Cerebellar cortex (tissue), 1 donor: ENCODE measurements around the gene POC1A.

Source experiments
- DNase-seq: peaks from one replicate; pipeline ENCODE4 v3.0.0-alpha.2; 2015; ENCODE audit warnings: low spot score

POC1A gene

DNA sequence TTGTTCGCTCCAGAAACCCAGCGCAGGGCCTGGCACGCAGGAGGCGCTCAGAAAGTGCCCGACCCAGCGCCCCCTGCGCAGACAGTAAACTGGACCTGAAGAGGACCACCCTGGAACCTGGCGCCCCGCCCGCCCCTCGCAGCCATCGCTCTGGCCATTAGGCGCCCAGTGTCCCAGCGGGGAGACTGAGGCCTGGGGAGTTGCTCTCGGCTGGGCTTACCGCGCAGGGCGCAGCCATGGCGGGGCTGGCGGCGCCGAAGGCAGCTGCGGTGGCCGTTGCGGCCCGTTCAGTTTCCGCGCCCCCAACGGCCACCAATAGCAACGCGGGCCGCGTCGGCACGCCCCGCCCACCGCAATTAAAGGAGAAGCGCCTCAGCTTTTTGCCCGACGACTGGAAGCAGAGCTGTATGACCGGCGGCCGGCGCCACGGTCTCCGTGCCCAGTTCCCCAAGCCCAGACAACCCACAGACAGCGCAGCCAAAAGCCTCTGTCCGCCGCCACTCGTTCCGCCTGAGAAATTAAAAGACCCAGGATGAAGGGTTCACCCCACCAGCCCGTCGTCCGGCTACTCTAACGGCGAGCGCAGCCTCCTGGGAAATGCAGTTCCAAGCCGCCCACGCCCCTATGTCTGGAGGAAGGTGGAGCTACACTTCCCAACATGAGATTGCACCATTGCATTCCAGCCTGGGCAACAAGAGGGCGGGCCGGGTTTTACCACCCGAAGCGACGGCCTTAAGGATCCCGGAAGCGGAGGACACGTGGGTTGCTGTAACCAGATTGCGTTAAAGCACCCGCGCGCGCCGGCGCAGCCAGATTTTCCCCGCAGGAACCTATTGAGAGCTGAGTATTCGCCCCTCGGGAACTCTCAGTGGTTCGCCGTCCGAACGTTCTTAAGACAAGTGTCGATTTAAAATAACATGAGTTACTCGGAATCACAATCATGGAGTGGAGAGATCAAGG, at the start of gene POC1A:
Gene POC1A, minus strand, starts transcription at position 289 of the 960 bp plus-strand sequence. Its CDS starts 51 bp downstream, at position 238.
- peak; percentile 99 for DNase-seq

DNA sequence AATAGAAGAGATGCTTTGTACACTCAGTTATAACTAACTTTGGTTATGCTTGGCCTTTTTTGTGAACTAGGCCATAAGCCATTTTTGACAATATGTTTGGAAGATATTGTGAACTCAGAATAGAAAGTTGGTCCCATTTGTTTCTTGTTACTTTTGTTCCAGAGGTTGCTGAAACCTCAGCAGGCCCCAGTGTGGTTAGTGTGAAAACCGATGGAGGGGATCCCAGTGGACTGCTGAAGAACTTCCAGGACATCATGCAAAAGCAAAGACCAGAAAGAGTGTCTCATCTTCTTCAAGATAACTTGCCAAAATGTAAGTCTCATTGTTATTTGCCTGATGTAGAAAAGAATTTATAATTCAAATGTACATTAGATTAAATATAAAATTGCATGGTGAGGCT, 49.5 kb upstream of the POC1A start:
- DNase-seq: no peak

DNA sequence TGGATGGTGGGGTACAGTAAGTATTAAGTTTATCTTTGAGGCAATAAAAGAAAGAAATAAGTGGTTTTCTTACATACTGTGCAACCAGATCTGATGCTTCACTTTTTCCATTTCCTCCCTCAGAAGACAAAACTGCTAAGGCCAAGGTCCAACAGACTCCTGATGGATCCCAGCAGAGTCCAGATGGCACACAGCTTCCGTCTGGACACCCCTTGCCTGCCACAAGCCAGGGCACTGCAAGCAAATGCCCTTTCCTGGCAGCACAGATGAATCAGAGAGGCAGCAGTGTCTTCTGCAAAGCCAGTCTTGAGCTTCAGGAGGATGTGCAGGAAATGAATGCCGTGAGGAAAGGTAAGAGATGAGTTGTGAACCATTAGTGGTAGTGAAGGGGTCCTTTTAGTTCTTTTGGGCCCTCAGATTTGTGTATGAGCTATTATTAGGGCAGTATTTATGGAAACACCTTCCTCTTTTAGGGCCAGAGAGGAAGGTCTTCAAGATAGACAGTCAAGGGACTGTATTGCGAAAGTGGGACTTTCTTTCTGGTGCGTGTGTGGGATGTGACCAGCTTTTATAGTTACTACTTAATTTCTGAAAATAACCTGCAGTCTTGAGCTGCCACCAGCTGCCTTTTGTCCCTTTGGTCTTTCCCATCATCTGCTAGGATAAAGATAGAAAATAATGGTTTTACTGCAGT, 48.3 kb upstream of the POC1A start:
- peak; percentile 97 for DNase-seq

DNA sequence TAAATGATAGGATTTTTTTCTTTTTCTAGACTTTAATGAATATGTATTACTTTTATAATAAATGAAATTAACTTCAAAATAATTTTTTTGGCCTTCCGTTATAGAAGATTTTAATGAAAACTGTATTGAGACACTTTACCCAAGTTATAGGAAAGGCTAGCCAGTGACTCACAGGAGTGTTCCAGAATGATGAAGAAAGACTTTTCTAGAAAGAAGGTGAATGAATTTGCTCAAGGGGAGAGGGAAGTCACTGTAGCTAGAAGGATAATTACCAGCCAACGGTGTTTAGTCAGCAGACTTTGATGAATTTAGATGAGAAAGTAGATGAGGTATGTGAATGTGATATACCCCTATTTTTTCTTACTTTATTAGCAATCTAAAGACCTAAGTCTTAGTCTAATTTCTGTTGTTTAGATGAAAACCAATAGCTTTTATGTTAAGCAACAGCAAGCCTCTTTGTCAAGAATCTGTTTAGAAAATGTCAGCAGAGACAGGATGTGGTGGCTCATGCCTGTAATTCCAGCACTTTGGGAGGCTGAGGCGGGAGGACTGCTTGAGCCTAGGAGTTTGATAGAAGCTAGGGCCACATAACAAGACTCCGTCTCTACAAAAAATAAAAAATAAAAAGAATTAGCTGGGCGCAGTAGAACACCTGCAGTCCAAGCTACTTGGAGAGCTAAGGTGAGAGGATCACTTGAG, 46.9 kb upstream of the POC1A start:
- no peak for DNase-seq

GRCh38 chr3:52198643-52199608, 44.7 kb upstream of the POC1A start:
- DNase-seq: no peak

DNA sequence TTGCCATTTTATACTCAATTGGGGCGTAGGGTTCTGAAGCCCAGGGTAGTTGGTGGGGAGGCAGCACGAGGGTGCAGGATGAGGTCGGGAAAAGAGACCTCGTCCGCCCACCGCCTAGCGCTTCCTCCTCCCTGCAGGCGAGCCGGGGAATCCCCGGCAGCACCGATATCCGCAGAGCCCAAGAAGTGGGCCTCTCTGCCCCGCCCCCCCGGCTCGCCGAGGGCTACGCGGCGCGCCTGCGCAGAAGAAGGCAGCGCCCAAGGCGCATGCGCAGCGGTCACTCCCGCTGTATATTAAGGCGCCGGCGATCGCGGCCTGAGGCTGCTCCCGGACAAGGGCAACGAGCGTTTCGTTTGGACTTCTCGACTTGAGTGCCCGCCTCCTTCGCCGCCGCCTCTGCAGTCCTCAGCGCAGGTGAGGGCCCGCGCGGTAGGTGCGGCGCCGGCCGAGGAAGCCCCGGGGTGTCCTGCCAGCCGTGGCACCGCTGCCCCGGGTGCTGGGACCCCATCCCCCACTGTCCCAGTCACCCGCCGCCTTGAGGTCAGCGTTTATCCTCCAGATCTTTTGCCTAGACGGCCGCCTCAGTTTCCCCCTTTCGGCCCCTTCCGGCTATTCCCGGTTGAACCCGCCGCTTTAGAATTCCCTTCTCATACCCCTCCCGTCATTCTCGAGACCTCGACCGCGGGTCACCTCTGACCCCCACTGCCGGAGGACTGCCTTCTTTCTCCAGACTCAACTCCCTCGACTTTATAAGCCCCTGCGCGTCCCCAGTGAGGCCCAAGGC, 43.8 kb upstream of the POC1A start, which contains the start of gene ALAS1:
Gene ALAS1, plus strand, starts transcription at position 319 of the 784 bp plus-strand sequence. CDS start 1,082 bp downstream, outside the sequence.
- peak; percentile 85 for DNase-seq

GRCh38 chr3:52197499-52197841, 43.2 kb upstream of the POC1A start:
- no peak for DNase-seq

- DNase-seq: no peak
Observed at GRCh38 chr3:52196977-52197376, 42.8 kb upstream of the POC1A start.

GRCh38 chr3:52195823-52196331, 41.7 kb upstream of the POC1A start:
- DNase-seq: no peak

DNA sequence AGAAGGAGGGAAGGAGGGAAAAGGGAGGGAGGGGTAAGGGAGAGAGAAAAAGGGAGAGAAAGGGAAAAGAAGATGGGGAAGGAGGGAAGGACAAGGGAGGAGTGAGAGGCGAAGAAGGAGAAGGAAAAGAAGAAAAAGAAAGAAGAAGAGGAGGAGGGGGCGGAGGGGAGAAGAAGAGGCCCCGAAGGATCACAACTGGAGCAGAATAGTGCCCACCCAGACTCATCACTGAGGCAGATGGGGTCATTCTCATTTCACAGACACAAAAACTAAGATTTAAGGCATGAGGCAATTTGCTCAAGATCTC, 41.0 kb upstream of the POC1A start:
- no peak for DNase-seq

- no peak for DNase-seq
Observed at GRCh38 chr3:52194485-52195290, 40.5 kb upstream of the POC1A start.

DNA sequence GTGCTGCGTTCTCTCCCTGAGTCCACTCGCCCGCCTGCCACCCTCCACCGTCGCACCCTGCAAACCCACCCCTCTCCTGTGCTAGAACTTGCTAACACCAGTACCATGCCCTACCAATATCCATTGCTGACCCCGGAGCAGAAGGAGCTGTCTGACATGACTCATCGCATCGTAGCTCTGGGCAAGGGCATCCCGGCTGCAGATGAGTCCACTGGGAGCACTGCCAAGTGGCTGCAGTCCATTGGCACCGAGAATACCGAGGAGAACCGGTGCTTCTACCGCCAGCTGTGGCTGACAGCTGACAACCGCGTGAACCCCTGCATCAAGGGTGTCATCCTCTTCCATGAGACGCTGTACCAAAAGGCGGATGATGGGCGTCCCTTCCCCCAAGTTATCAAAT, 38.8 kb upstream of the POC1A start:
- DNase-seq: no peak

GRCh38 chr3:52191663-52192062, 37.4 kb upstream of the POC1A start:
- no peak for DNase-seq

GRCh38 chr3:52190294-52191074, 36.3 kb upstream of the POC1A start:
- DNase-seq: no peak

GRCh38 chr3:52188556-52188955, 34.3 kb upstream of the POC1A start:
- DNase-seq: no peak

- no peak for DNase-seq
Observed at GRCh38 chr3:52186729-52187128, 32.5 kb upstream of the POC1A start.

GRCh38 chr3:52185837-52186236, 31.6 kb upstream of the POC1A start:
- DNase-seq: no peak

DNA sequence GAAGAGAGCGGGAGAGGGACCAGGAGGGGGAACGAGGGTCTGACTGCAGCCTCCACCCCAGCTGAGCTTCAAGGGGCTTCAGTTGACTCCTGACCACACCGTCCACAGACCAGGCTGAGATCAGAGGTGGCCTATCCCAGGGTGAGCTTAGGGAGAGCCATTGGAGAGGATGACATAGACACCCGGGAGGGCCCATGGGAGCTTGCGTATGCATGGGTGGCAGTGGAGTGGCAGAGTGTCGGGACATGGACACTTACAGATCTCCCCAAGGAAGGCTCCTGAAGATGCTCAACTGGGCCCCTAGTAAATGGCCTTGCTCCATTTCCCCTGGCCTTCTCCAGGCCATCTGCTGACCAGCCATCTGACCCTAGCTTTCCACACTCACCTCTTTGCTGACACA, 31.1 kb upstream of the POC1A start:
- DNase-seq: no peak

GRCh38 chr3:52184690-52185089, 30.5 kb upstream of the POC1A start:
- no peak for DNase-seq
